Smooth muscle cell (in vitro differentiated cells): ENCODE results near the gene HEATR9. TPM values are rescaled to one million over a fixed set of nuclear protein-coding genes. Genes with fewer than 3 reads are reported as not detected.

ENCODE experiments used
- DNase-seq: peaks from one replicate; lab custom pipeline; 2025; ENCODE audit not compliant: unreplicated experiment; lab: John Stamatoyannopoulos, UW
- H2AFZ ChIP-seq: fragments of 200-600 bp; sonication (generic); 2 replicates; pipeline ENCODE4 v1.6.0; 2016; ENCODE audit warnings: antibody characterized with exemption, low read depth, mild to moderate bottlenecking
- H3F3A ChIP-seq: fragments of 200-600 bp; sonication (generic); 2 replicates; pipeline ENCODE4 v1.6.0; 2017; ENCODE audit warnings: antibody characterized with exemption, low read depth
- H3K27ac ChIP-seq: fragments of 200-600 bp; sonication (generic); 2 replicates; pipeline ENCODE4 v1.5.1; 2016; ENCODE audit warnings: low read depth, mild to moderate bottlenecking
- H3K27me3 ChIP-seq: fragments of 200-600 bp; sonication (generic); 2 replicates; pipeline ENCODE4 v1.6.1; 2016; ENCODE audit warnings: low read depth, mild to moderate bottlenecking
- H3K36me3 ChIP-seq: fragments of 200-600 bp; sonication (generic); 2 replicates; pipeline ENCODE4 v1.5.1; 2016; ENCODE audit warnings: low read depth
- H3K4me1 ChIP-seq: fragments of 200-600 bp; sonication (generic); 2 replicates; pipeline ENCODE4 v1.5.1; 2016; ENCODE audit warnings: low read depth
- H3K4me2 ChIP-seq: fragments of 200-600 bp; sonication (generic); 2 replicates; pipeline ENCODE4 v1.6.0; 2016; ENCODE audit warnings: mild to moderate bottlenecking
- H3K4me3 ChIP-seq: fragments of 200-600 bp; sonication (generic); 2 replicates; pipeline ENCODE4 v1.5.1; 2016; ENCODE audit warnings: mild to moderate bottlenecking
- H3K79me2 ChIP-seq: fragments of 200-600 bp; sonication (generic); 2 replicates; pipeline ENCODE4 v1.6.0; 2016; ENCODE audit warnings: low read depth, mild to moderate bottlenecking
- H3K9ac ChIP-seq: fragments of 200-600 bp; sonication (generic); 2 replicates; pipeline ENCODE4 v1.6.0; 2016; ENCODE audit warnings: low read depth
- H3K9me3 ChIP-seq: fragments of 200-600 bp; sonication (generic); replicated peaks from 2 replicates; pipeline ENCODE4 v1.5.1; 2016; ENCODE audit warnings: low read depth
- H4K20me1 ChIP-seq: fragments of 200-600 bp; sonication (generic); 2 replicates; pipeline ENCODE4 v1.6.0; 2016; ENCODE audit warnings: low read depth
- CTCF ChIP-seq: fragments of 200-600 bp; sonication (generic); IDR thresholded peaks from 2 replicates; pipeline ENCODE4 v1.5.1; 2017; ENCODE audit warnings: borderline replicate concordance, mild to moderate bottlenecking, antibody characterized with exemption; ENCODE audit not compliant: insufficient read depth, poor library complexity, severe bottlenecking
- WGBS: methylation state at CpG from one replicate; pipeline ENCODE4 v1.1.7; 2016; ENCODE audit warnings: low lambda C conversion rate; 5-methylcytosine and 5-hydroxymethylcytosine counted together
- polyA plus RNA-seq: library from polyadenylated mRNA; unstranded; fragments of >200 nt; fragmentation: Nextera tagmentation; extraction: Ambion mirVana; gene quantifications from 2 replicates; pipeline ENCODE4 v1.2.1, GENCODE V29; 2016
- total RNA-seq: library from RNA; depleted of rRNA; stranded (reverse); fragments of >200 nt; gene quantifications from 2 replicates; pipeline ENCODE4 v1.2.3, GENCODE V29; 2014

HEATR9 gene
- total and polyA plus RNA-seq, 2 experiments from 2014 or later: not detected

- no peaks in the 10 kb centered on the region for H3K9me3 ChIP-seq
- no peak for TF ChIP-seq CTCF
- H3K27ac ChIP-seq: peak overlapping the region; percentile 77
- H3F3A ChIP-seq: peaks cover 10% of the 10 kb centered on the region
- peaks cover 15% of the 10 kb centered on the region for H3K4me1 ChIP-seq
- 57% methylated on average over 2 of the region's 2 CpGs for WGBS
- H3K9ac ChIP-seq: no peak overlapping the region
- H3K4me3 ChIP-seq: no peak overlapping the region
- H4K20me1 ChIP-seq: no peaks in the 10 kb centered on the region
- DNase-seq: peak; percentile 5
- H3K4me2 ChIP-seq: peak overlapping the region; percentile 53
- peak overlapping the region; percentile 51 for H2AFZ ChIP-seq
- no peaks in the 10 kb centered on the region for H3K36me3 ChIP-seq
- no peaks in the 10 kb centered on the region for H3K79me2 ChIP-seq
- no peaks in the 10 kb centered on the region for H3K27me3 ChIP-seq
Observed at GRCh38 chr17:35889818-35890773, 21.4 kb upstream of the HEATR9 start.

- Histone ChIP-seq H4K20me1 (no peaks in the 10 kb centered on the region), H3K27me3 (no peaks in the 10 kb centered on the region), H3K4me2 (no peak overlapping the region), H3K9ac (no peak overlapping the region), H3K79me2 (no peaks in the 10 kb centered on the region), H3K36me3 (no peaks in the 10 kb centered on the region), H3K9me3 (no peaks in the 10 kb centered on the region), H3K27ac (no peak overlapping the region), H2AFZ (no peak overlapping the region), H3K4me1 (peaks cover 15% of the 10 kb centered on the region), H3F3A (peaks cover 10% of the 10 kb centered on the region), H3K4me3 (no peak overlapping the region)
- no peak for DNase-seq
- 52% methylated on average over 2 of the region's 2 CpGs for WGBS
- no peak for TF ChIP-seq CTCF
Observed at GRCh38 chr17:35889241-35889640, 20.6 kb upstream of the HEATR9 start.

- H4K20me1 ChIP-seq: no peaks in the 10 kb centered on the region
Observed at GRCh38 chr17:35879773-35880654, 11.3 kb upstream of the HEATR9 start, which contains the start of gene CCL5. Gene CCL5, minus strand, starts transcription at chr17:35880360.

More at GRCh38 chr17:35879773-35880654, 11.3 kb upstream of the HEATR9 start, which contains the start of gene CCL5:
- Histone ChIP-seq H3K9me3 (no peaks in the 10 kb centered on the region), H3K9ac (no peak within 1 kb of the TSS), H3K79me2 (no peaks in the 10 kb centered on the region), H3K4me3 (no peak within 1 kb of the TSS), H3K4me2 (no peak within 1 kb of the TSS), H3K27me3 (no peaks in the 10 kb centered on the region), H3F3A (no peaks in the 10 kb centered on the region), H3K36me3 (no peaks in the 10 kb centered on the region), H2AFZ (no peak within 1 kb of the TSS), H3K27ac (no peak within 1 kb of the TSS), H3K4me1 (no peaks in the 10 kb centered on the region)
- DNase-seq: no peak
- no peak for TF ChIP-seq CTCF
- 88% methylated on average over 11 of the region's 11 CpGs for WGBS
